IMR-90 (cell line): ENCODE measurements around the gene RAPSN.

ENCODE experiments used
- BHLHE40 ChIP-seq: fragments of 150-350 bp; IDR thresholded peaks from 2 replicates; pipeline ENCODE4 v1.6.1; 2016; ENCODE audit warnings: mild to moderate bottlenecking, low read depth, low read length
- CTCF ChIP-seq: conservative IDR thresholded peaks from 2 replicates; pipeline ENCODE4 v1.5.1; 2012; ENCODE audit warnings: mild to moderate bottlenecking, low read depth, low read length, improper control_type of control experiment
- ELK1 ChIP-seq: fragments of 150-350 bp; IDR thresholded peaks from 2 replicates; pipeline ENCODE4 v1.6.1; 2016; ENCODE audit warnings: low read depth, mild to moderate bottlenecking, low read length, moderate library complexity, borderline replicate concordance
- MXI1 ChIP-seq: IDR thresholded peaks from 2 replicates; pipeline ENCODE4 v1.6.1; 2012; ENCODE audit warnings: low read depth, mild to moderate bottlenecking, low read length, moderate library complexity, borderline replicate concordance
- NFE2L2 ChIP-seq: fragments of 150-350 bp; IDR thresholded peaks from 2 replicates; pipeline ENCODE4 v1.6.1; 2016; ENCODE audit warnings: low read depth, mild to moderate bottlenecking, low read length
- POLR2A ChIP-seq: IDR thresholded peaks from 2 replicates; pipeline ENCODE4 v1.6.1; 2012; ENCODE audit warnings: mild to moderate bottlenecking, low read depth, low read length
- RFX5 ChIP-seq: IDR thresholded peaks from 2 replicates; pipeline ENCODE4 v1.8.0; 2012; ENCODE audit warnings: low read depth, mild to moderate bottlenecking, low read length, moderate library complexity
- SMC3 ChIP-seq: fragments of 150-350 bp; IDR thresholded peaks from 2 replicates; pipeline ENCODE4 v1.6.1; 2016; ENCODE audit warnings: low read depth, mild to moderate bottlenecking, antibody characterized with exemption, low read length, moderate library complexity

GRCh38 chr11:47478651-47479329 is 29.9 kb upstream of the RAPSN start:
- TF ChIP-seq ELK1, result no peak
- TF ChIP-seq CTCF, result no peak
- no peak for TF ChIP-seq RFX5
- no peak for TF ChIP-seq POLR2A
- TF ChIP-seq SMC3, result no peak
- TF ChIP-seq MXI1, result no peak
- no peak for TF ChIP-seq NFE2L2
- no peak for TF ChIP-seq BHLHE40
